ENCODE data around the gene ZNF490. TPM values are rescaled to one million over a fixed set of nuclear protein-coding genes. Genes with fewer than 3 reads are reported as not detected.
A peak's percentile ranks its signal among the peaks of the same experiment; 100 is the strongest.

Gene ZNF490
- total RNA-seq, 1 donor from 2014 or later = 12.2 TPM

DNA sequence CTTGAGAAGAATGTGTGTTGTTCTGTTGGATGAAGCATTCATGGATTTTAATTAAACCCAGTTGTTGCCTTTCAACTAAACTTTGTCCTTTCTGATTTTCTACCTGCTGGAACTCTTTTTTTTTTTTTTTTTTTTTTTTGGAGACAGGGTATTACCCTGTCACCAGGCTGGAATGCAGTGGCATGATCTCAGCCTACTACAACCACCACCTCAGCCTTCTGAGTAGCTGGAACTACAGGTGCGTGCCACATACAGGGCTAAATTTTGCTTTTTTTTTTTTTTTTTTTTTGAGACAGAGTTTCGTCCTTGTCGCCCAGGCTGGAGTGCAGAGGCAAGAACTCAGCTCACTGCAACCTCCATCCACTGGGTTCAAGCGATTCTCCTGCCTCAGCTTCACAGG is 7.0 kb upstream of the ZNF490 start:
- peak; percentile 60 for ATAC-seq
- DNase-seq = peak; percentile 1
- intact Hi-C loops (cut with DNase I) = no loop called here
- H3K27me3 ChIP-seq = no peaks in the 10 kb centered on the region
- peaks cover 34% of the 10 kb centered on the region for H3K36me3 ChIP-seq
- H3K9me3 ChIP-seq = no peaks in the 10 kb centered on the region
- H3K27ac ChIP-seq = no peak overlapping the region
- H3K4me3 ChIP-seq = no peak overlapping the region
- TF ChIP-seq, protein P1, sequence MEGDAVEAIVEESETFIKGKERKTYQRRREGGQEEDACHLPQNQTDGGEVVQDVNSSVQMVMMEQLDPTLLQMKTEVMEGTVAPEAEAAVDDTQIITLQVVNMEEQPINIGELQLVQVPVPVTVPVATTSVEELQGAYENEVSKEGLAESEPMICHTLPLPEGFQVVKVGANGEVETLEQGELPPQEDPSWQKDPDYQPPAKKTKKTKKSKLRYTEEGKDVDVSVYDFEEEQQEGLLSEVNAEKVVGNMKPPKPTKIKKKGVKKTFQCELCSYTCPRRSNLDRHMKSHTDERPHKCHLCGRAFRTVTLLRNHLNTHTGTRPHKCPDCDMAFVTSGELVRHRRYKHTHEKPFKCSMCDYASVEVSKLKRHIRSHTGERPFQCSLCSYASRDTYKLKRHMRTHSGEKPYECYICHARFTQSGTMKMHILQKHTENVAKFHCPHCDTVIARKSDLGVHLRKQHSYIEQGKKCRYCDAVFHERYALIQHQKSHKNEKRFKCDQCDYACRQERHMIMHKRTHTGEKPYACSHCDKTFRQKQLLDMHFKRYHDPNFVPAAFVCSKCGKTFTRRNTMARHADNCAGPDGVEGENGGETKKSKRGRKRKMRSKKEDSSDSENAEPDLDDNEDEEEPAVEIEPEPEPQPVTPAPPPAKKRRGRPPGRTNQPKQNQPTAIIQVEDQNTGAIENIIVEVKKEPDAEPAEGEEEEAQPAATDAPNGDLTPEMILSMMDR (IDR thresholded peaks at IDR 0.05) = no peak
- peaks cover 23% of the 10 kb centered on the region for H3K4me1 ChIP-seq

DNA sequence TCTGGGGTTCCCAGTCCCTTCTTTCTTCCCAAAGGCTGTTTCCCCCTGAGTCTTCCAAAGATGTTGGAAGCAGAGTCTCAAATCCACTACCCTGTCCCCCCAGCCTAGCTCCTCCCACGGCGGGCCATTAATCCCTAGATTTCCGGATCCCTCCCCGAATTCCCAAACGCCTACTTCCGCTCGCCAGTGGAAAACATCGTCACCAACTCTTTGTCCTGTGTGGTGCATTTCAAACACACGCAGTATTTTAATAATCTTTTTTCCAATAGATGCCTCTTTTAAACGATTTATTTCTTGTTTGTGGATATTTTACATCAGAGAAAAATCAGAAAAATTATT is 717 bp upstream of the ZNF490 start:
- DNase-seq = peak; percentile 77
- ATAC-seq = peak; percentile 65
- H3K9me3 ChIP-seq = no peaks in the 10 kb centered on the region
- no peaks in the 10 kb centered on the region for H3K27me3 ChIP-seq
- peaks cover 44% of the 10 kb centered on the region for H3K36me3 ChIP-seq
- intact Hi-C loops (cut with DNase I) = no loop called here
- peak overlapping the region; percentile 99 for H3K27ac ChIP-seq
- H3K4me3 ChIP-seq = peak overlapping the region; percentile 97
- peaks cover 39% of the 10 kb centered on the region for H3K4me1 ChIP-seq
- TF ChIP-seq, protein P1 (IDR thresholded peaks at IDR 0.05) = no peak

DNA sequence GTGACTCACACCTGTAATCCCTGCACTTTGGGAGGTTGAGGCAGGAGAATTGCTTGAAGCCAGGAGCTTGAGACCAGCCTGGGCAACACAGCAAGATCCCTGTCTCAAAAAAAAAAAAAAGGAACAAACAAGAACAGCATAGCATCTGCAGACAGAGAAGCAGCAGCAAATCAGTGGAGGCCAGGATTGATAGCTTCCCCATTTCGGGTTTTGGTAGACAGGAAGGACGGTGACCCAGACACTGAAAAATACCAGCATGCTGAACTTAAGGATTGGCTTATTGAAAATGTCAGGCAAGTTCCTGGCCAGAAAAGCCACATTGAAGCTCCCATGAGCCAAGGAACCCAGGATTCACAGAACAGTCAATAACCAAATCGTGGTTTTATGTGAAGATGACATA is 3.0 kb downstream of the ZNF490 start:
- Histone ChIP-seq H3K4me1 (peaks cover 17% of the 10 kb centered on the region), H3K36me3 (peaks cover 38% of the 10 kb centered on the region), H3K9me3 (no peaks in the 10 kb centered on the region), H3K4me3 (no peak overlapping the region), H3K27me3 (no peaks in the 10 kb centered on the region), H3K27ac (no peak overlapping the region)
- TF ChIP-seq, protein P1 (IDR thresholded peaks at IDR 0.05) = no peak
- intact Hi-C loops (cut with DNase I) = no loop called here
- DNase-seq (no peak), ATAC-seq (no peak)

DNA sequence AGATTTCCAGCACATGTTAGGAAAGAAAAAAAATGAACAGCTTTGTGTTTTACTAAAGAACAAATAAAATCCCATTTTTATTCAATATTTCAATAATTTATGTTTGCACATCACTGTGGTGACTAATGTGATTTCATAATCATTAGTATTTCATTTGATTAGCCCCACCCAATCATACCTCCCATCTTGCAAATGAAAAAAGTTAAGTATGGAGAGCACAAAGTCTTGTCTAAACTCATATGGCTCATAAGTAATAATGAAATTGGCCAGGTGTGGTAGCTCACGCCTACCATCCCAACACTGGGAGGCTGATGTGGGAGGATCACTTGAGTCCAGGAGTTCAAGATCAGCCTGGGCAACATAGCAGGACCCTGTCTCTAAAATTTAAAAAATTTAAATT is 3.8 kb downstream of the ZNF490 start:
- Histone ChIP-seq H3K4me3 (no peak overlapping the region), H3K27ac (no peak overlapping the region), H3K36me3 (peaks cover 37% of the 10 kb centered on the region), H3K27me3 (no peaks in the 10 kb centered on the region), H3K9me3 (no peaks in the 10 kb centered on the region), H3K4me1 (peaks cover 9% of the 10 kb centered on the region)
- ATAC-seq (no peak), DNase-seq (no peak)
- intact Hi-C loops (cut with DNase I) = no loop called here
- TF ChIP-seq, protein P1 (IDR thresholded peaks at IDR 0.05) = no peak

DNA sequence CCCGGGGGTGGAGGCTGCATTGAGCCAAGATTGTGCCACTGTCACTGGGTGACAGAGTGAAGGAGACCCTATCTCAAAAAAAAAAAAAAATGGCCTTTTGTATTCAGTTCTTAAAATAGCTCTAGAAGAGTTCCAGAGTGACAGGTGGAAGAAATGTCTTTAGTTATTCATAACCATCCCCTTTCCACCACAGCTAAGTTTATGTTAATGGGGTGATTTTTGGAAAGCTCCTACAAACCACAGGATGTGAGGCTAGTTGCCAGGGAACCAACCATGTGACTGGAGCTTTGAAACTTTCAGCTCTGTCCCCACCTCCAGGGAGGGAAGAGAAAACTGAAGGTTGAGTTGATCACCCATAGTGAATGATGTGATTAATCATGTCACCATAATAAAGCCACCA is 6.9 kb downstream of the ZNF490 start:
- H3K27ac ChIP-seq = no peak overlapping the region
- no peaks in the 10 kb centered on the region for H3K27me3 ChIP-seq
- no peak overlapping the region for H3K4me3 ChIP-seq
- intact Hi-C loops (cut with DNase I) = no loop called here
- no peak for DNase-seq
- TF ChIP-seq, protein P1 (IDR thresholded peaks at IDR 0.05) = no peak
- ATAC-seq = no peak
- no peaks in the 10 kb centered on the region for H3K4me1 ChIP-seq
- H3K9me3 ChIP-seq = no peaks in the 10 kb centered on the region
- peaks cover 33% of the 10 kb centered on the region for H3K36me3 ChIP-seq

DNA sequence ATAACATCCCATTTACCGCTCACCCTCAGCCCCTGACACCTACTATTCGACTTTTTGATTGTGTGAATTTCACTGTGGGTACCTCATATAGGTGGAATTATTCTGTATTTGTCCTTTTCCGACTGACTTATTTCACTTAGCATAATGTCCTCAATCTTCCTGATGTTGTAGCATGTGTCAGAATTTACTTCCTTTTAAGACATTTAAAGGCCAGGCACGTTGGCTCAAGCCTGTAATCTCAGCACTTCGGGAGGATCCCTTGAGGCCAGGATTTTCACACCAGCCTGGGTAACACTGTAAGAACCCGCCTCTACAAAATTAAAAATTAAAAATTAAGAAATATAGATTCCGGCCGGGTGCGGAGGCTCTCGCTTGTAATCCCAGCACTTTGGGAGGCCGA is 13.0 kb downstream of the ZNF490 start:
- Histone ChIP-seq H3K27me3 (no peaks in the 10 kb centered on the region), H3K9me3 (no peaks in the 10 kb centered on the region), H3K27ac (no peak overlapping the region), H3K36me3 (peaks cover 4% of the 10 kb centered on the region), H3K4me1 (no peaks in the 10 kb centered on the region), H3K4me3 (peak overlapping the region; percentile 8)
- intact Hi-C loops (cut with DNase I) = no loop called here
- TF ChIP-seq, protein P1 (IDR thresholded peaks at IDR 0.05) = no peak
- DNase-seq (no peak), ATAC-seq (no peak)
